Measurements from ENCODE around the gene ST6GALNAC3.

Gene ST6GALNAC3

DNA sequence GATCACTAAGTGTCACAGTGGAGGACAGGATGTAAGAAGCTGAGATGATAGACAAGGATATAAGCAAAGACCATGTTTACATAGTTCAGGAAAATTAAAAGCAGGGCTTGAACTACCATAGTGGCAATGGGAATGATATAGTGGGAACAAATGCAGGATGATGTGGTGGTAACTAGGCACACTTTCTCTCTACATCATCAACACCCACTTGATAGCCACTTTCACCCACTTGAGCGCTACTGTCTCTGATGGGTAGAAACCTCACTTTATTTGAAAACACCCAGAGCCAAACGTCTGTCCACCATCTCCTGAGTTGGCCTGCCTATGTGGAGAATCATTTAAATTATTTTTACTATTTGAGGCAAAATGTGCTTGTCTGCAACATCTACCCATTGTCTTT is 487.7 kb downstream of the ST6GALNAC3 start:
- DNase-seq: no peak

DNA sequence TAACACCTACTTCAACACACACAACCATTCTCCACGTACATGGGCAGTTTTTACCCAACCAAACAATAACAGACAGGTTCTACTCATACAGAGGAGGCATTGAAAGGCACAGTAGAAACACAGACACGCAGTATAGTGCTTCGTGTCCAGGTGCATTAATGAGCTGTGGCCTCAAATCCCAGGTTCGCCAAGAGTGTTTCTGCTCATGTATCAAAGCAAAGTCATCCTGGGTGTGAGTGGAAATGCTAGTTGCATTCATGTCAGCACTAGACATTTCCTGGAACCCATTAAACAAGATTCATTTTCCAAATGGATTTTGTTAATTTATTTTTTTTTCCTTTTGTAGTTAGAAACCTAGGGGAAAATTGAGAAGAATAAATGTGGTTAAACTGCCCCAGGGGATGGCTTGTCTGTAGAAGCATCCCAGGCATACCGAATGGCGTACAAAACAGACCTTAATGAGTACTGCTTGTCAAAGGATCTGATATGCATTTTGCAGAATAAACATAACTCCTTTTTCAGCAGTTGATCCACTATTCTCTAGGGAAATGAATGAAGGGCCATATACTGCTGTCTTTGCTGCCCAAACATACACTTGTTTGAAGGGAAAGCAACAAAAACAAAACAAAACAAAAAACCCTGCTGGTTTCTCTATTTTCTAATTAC is 494.2 kb downstream of the ST6GALNAC3 start:
- DNase-seq: no peak

- DNase-seq: no peak
Measured at GRCh38 chr1:76571248-76571647, 496.7 kb downstream of the ST6GALNAC3 start.

- DNase-seq: no peak
Measured at GRCh38 chr1:76572229-76572628, 497.7 kb downstream of the ST6GALNAC3 start.

DNA sequence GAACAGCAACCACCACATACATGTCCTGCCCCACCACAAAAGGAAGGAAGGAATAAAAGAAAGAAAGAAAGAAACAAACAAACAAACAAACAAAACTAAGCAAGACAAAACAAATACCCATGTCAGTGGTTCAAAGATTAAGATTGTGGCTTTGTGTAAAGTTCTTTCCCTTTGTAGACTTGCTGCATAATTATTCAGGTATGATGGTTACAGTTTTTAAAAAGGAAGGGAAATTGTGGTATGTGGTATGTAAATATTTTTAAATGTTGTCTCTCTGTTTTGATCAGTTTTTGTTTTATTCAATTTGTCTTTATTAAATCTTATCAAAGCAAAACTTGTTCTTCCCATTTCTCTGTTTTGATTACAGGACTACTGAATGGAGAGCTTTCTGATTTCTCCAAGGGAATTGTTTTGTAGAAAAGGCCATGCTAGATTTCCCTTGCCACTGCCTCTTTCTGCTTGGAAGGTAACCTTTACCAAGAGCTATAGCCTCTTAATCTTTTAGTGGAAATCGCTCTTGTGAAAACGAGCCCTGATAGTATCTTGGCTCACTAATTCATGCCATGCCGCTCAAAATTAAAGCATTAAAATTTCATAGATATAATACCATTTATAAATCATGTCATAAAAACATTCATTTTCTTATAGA is 502.5 kb downstream of the ST6GALNAC3 start:
- DNase-seq: no peak

- no peak for DNase-seq
Measured at GRCh38 chr1:76577525-76578185, 503.1 kb downstream of the ST6GALNAC3 start.

GRCh38 chr1:76580206-76580605 is 505.7 kb downstream of the ST6GALNAC3 start:
- DNase-seq: no peak

DNA sequence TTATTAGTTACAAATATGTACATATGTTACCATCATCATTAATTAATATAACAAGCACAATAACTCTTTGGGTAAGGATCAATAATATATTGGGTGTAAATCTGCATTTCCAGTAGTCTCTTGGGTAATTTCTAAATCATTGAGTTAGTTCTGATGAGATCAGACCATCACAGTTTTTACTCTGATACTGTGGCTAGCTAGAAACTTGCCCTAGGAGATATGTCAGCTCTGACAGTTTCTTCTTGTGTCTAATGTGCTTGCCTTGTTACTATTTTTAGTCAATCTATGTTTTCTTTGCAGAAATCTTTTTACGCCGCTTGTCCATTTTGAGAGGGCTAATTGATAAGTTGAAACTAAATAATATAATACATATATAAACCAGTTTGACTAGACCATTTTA is 507.2 kb downstream of the ST6GALNAC3 start:
- DNase-seq: no peak

DNA sequence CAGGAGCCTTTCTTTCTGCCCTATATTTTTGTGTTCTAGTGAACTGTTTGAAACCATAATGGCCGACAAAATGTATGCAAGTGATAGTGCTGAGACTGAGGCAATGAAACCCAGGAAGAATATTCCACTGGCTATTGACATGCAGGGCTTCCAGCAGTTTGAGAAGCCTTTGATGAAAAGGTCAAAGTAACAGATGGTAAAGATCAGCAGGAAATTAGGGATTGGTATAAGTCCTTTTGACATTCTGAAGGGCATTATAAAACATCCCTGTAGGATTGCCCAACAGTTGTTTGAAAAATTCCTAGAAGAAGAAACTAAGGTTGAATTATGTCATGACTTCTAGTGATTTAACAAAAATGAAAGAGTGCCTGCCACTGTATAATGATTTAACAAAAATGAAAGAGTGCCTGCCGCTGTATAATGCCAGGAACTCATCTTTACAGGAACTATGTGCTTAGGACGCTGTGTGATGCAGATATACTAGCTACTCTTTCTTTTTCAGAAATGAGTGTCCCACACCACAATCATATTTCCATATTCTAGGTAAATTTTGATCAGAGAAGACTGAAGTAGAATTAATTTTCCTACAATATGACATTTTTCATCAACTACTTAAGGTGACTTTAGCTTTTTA is 508.8 kb downstream of the ST6GALNAC3 start:
- no peak for DNase-seq

DNA sequence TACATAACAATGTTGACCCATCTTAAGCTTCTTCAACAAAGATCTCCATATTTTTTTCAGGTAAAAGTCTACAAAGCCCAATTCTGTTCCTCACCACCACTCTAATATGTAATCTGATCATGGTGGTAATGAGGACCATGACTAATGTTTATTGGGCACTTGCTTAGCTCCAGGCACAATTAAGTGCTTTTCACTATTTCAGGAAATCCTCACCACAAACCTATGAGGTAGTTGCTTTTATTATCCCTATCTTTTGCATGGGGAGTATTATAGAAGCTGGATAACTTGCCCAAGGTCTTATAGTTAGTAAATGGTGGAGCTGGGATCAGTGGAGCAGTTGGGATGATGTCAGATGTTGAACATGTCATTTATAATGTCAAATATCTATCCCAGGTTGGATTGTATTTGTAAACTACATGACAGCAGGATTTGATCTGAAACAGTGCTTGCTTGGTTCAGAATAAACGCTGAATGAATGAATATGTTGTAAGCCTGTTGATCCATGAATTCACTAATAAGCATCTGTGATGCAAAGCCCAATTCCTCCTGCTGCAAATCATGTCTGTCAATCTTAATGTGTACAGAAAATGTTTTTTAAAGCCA is 509.4 kb downstream of the ST6GALNAC3 start:
- DNase-seq: no peak

GRCh38 chr1:76585980-76586674 is 511.6 kb downstream of the ST6GALNAC3 start:
- no peak for DNase-seq

DNA sequence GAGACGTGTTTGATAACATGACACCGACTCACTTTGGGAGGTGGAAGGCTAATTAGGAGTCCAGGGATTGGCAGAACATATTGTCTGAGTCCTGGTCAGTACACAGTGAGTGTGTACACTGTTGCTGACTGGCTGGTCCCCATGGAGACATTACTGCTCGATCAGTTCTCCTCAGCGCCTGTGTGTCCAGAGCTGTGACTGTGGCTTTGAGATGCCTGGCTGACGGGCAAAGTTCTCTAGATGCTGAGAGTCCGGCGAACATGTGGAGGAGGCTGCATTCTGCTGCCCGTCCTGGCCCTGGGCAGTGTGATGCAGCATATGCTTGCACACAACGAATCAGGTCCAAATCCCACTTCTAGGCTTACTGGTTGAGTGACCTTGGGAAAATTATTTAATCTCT is 512.7 kb downstream of the ST6GALNAC3 start:
- DNase-seq: no peak

GRCh38 chr1:76591461-76591860 is 516.9 kb downstream of the ST6GALNAC3 start:
- no peak for DNase-seq

GRCh38 chr1:76591963-76592362 is 517.4 kb downstream of the ST6GALNAC3 start:
- no peak for DNase-seq

GRCh38 chr1:76593141-76593540 is 518.6 kb downstream of the ST6GALNAC3 start:
- no peak for DNase-seq

- DNase-seq: peak in 1 of 56 donors; percentile 2
Measured at GRCh38 chr1:76593618-76594017, 519.1 kb downstream of the ST6GALNAC3 start.

- no peak for DNase-seq
Measured at GRCh38 chr1:76595024-76595423, 520.5 kb downstream of the ST6GALNAC3 start.

GRCh38 chr1:76601465-76601864 is 526.9 kb downstream of the ST6GALNAC3 start:
- DNase-seq: no peak

DNA sequence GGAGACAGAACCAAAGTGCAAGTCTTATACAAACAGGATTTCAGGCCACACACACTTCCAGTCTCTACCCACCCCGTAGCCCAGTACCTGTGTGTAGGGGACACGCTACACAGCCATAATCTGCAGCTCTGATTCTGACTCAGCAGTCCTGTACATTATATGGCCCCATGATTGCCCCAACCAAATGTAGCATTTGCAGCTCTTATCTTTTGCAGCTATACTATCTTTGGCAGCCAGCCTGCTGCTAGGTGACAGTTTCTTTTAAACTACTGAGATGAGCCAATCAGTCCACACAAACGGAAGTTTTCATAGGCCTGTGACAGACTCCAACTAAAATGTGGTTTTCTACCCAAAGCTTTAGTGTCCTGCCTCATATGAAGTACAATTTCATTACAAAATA is 533.2 kb downstream of the ST6GALNAC3 start:
- no peak for DNase-seq

GRCh38 chr1:76611770-76612445 is 537.4 kb downstream of the ST6GALNAC3 start:
- no peak for DNase-seq

DNA sequence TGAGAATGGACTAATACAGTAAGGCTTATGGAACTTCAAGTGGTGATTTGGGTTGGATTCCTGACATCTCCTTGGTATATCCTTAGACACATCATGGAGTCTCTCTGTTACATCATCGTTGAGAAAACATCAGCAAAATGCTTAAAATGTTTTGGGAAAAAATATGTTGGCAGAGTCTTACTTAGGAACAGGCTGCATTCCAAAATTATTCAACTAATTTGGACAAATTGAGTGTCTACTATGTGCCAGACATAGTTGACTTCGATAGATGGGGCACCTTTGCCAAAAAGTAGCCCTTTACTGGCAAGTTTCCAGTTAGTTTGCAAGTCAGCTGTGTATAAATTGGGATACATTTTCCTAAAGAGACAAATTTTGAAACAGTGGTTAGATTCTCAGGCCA is 539.3 kb downstream of the ST6GALNAC3 start:
- DNase-seq: no peak

Measured in nucleus accumbens (tissue), 56 donors.